ENCODE measurements around the gene EPN3. TPM values are rescaled to one million over a fixed set of nuclear protein-coding genes. Genes with fewer than 3 reads are reported as not detected.

The EPN3 gene
- polyA plus RNA-seq, 1 donor (not counting 4 experiments of a cell fraction or from before 2014, with no cell fraction given) = 66.7 TPM

DNA sequence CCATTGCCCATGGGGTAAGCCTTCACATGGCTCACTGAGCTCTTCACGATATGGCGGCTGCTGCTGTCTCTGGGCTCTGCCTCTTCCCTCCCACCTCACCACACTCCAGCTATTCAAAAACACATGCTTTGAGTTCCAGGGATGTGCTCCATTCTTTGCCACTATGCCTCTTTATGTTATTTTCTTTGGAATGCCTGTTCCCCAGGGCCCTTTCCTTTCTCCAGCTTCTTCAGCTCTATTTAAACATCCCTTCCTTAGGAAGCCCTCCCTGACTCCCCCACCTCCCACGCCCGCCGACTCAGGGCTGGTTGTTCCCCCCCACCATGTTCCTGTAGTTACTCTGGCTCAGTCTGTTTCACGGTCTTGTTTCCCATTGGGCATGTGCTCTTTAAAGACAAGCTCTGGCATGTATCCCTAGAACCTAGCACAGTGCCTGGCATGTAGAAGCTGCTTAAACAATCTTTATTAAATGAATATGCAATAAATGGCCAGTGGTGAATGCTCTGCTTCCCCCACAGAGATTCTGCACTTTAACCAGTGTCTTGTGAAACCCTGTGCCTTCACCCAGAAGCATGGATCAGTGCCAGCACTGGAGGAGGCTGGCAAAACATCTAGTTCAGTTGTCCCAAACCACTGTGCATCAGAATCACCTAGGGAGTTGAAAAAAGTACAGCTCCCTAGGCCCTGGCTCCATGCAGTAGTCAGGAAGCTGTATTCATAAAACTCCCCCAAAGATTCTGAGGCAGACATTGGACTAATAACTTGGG, 17.4 kb upstream of the EPN3 start:
- H3K9me3 ChIP-seq (ENCODE audit: control insufficient read depth, low read depth, low read length) = no peaks in the 10 kb centered on the region
- no peaks in the 10 kb centered on the region for H3K27me3 ChIP-seq (ENCODE audit: control insufficient read depth, extremely low read depth, insufficient read depth, low read length)
- no peak for TF ChIP-seq EZH2 (IDR thresholded peaks at IDR 0.05; ENCODE audit: low read length)
- TF ChIP-seq, protein P1, sequence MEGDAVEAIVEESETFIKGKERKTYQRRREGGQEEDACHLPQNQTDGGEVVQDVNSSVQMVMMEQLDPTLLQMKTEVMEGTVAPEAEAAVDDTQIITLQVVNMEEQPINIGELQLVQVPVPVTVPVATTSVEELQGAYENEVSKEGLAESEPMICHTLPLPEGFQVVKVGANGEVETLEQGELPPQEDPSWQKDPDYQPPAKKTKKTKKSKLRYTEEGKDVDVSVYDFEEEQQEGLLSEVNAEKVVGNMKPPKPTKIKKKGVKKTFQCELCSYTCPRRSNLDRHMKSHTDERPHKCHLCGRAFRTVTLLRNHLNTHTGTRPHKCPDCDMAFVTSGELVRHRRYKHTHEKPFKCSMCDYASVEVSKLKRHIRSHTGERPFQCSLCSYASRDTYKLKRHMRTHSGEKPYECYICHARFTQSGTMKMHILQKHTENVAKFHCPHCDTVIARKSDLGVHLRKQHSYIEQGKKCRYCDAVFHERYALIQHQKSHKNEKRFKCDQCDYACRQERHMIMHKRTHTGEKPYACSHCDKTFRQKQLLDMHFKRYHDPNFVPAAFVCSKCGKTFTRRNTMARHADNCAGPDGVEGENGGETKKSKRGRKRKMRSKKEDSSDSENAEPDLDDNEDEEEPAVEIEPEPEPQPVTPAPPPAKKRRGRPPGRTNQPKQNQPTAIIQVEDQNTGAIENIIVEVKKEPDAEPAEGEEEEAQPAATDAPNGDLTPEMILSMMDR (optimal IDR thresholded peaks at IDR 0.05 in 1 of 3, IDR thresholded peaks at IDR 0.05 in 1 of 3, conservative IDR thresholded peaks at IDR 0.05 in 1 of 3; ENCODE audit: extremely low read depth in 1 of 3, insufficient read depth in 2 of 3, low read length in 3 of 3) = no peak
- H3K4me3 ChIP-seq (ENCODE audit: control insufficient read depth in 2 of 3, extremely low read depth in 1 of 3, insufficient read depth in 2 of 3, low read depth in 1 of 3, low read length in 3 of 3) = no peak overlapping the region
- DNase-seq (ENCODE audit: low read depth, low spot score) = no peak
- H3K4me2 ChIP-seq (ENCODE audit: control insufficient read depth, extremely low read depth, insufficient read depth, low read depth, low read length) = peak overlapping the region; percentile 29
- peaks cover 68% of the 10 kb centered on the region for H3K4me1 ChIP-seq (ENCODE audit: control insufficient read depth, extremely low read depth, insufficient read depth, low read length)
- no peaks in the 10 kb centered on the region for H4K20me1 ChIP-seq (ENCODE audit: control insufficient read depth, extremely low read depth, insufficient read depth, low read length)
- no peaks in the 10 kb centered on the region for H3K36me3 ChIP-seq (ENCODE audit: control insufficient read depth in 2 of 2, extremely low read depth in 1 of 2, insufficient read depth in 2 of 2, low read length in 2 of 2)
- dilution Hi-C loops (cut with MboI; ENCODE audit: extremely low pct_ligation_motif_present, low sequenced_read_pairs) = no loop called here
- peaks cover 2% of the 10 kb centered on the region for H3K79me2 ChIP-seq (ENCODE audit: control insufficient read depth, insufficient read depth, low read length)
- no peak overlapping the region for H3K9ac ChIP-seq (ENCODE audit: control insufficient read depth, extremely low read depth, insufficient read depth, low read length)
- H3K27ac ChIP-seq (ENCODE audit: control insufficient read depth, insufficient read depth, low read length) = peak overlapping the region; percentile 10
- peak; percentile 72 for FAIRE-seq
- peak overlapping the region; percentile 47 for H2AFZ ChIP-seq (ENCODE audit: control insufficient read depth, low read length)
- H3K9me1 ChIP-seq (ENCODE audit: control insufficient read depth, extremely low read depth, insufficient read depth, low read length) = no peaks in the 10 kb centered on the region

DNA sequence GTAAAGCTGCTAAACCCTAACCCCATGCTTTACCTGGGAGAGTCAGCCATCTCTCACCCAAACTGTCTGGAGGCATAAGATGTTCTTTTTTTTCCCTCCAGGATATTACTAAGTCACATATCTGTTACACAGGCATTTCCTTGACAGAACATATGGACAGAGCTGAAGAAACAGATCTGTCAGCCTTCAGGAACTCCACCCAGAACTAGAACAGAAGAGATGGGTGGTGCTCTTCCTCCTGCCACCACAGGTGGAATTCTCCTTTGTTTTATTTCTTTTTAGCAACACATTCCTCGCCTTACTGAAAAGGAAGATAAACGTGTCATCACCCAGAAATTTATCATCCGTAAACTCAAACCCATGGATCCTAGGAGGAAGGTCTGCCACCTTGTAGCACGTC, 15.5 kb upstream of the EPN3 start:
- Histone ChIP-seq H3K36me3 (ENCODE audit: control insufficient read depth in 2 of 2, extremely low read depth in 1 of 2, insufficient read depth in 2 of 2, low read length in 2 of 2) (no peaks in the 10 kb centered on the region), H3K9me3 (ENCODE audit: control insufficient read depth, low read depth, low read length) (no peaks in the 10 kb centered on the region), H3K9ac (ENCODE audit: control insufficient read depth, extremely low read depth, insufficient read depth, low read length) (no peak overlapping the region), H3K9me1 (ENCODE audit: control insufficient read depth, extremely low read depth, insufficient read depth, low read length) (no peaks in the 10 kb centered on the region), H3K27me3 (ENCODE audit: control insufficient read depth, extremely low read depth, insufficient read depth, low read length) (no peaks in the 10 kb centered on the region), H3K27ac (ENCODE audit: control insufficient read depth, insufficient read depth, low read length) (peak overlapping the region; percentile 23), H3K79me2 (ENCODE audit: control insufficient read depth, insufficient read depth, low read length) (peaks cover 2% of the 10 kb centered on the region), H4K20me1 (ENCODE audit: control insufficient read depth, extremely low read depth, insufficient read depth, low read length) (no peaks in the 10 kb centered on the region), H3K4me2 (ENCODE audit: control insufficient read depth, extremely low read depth, insufficient read depth, low read depth, low read length) (peak overlapping the region; percentile 17), H3K4me1 (ENCODE audit: control insufficient read depth, extremely low read depth, insufficient read depth, low read length) (peaks cover 71% of the 10 kb centered on the region), H3K4me3 (ENCODE audit: control insufficient read depth in 2 of 3, extremely low read depth in 1 of 3, insufficient read depth in 2 of 3, low read depth in 1 of 3, low read length in 3 of 3) (no peak overlapping the region), H2AFZ (ENCODE audit: control insufficient read depth, low read length) (no peak overlapping the region)
- dilution Hi-C loops (cut with MboI; ENCODE audit: extremely low pct_ligation_motif_present, low sequenced_read_pairs) = no loop called here
- TF ChIP-seq EZH2 (IDR thresholded peaks at IDR 0.05; ENCODE audit: low read length) = no peak
- TF ChIP-seq, protein P1 (optimal IDR thresholded peaks at IDR 0.05 in 1 of 3, IDR thresholded peaks at IDR 0.05 in 1 of 3, conservative IDR thresholded peaks at IDR 0.05 in 1 of 3; ENCODE audit: extremely low read depth in 1 of 3, insufficient read depth in 2 of 3, low read length in 3 of 3) = no peak
- FAIRE-seq (peak; percentile 95), DNase-seq (ENCODE audit: low read depth, low spot score) (peak; percentile 81)

All from keratinocyte (primary cell).